ENCODE measurements around the gene ZNF598.

ZNF598 gene

GRCh38 chr16:1999866-2000514, 9.6 kb downstream of the ZNF598 start:
- H3K9ac ChIP-seq (ENCODE audit: low read depth, low read length): no peak overlapping the region
- H3K79me2 ChIP-seq (ENCODE audit: insufficient read depth, low read length): peaks cover 18% of the 10 kb centered on the region
- H2AFZ ChIP-seq (ENCODE audit: low read depth, low read length): no peak overlapping the region
- DNase-seq: no peak
- no peak overlapping the region for H3K27ac ChIP-seq (ENCODE audit: low read length)
- TF ChIP-seq CTCF (IDR thresholded peaks at IDR 0.05; ENCODE audit: borderline replicate concordance, extremely low read depth, low read length, poor library complexity, severe bottlenecking) (no peak), EZH2 (IDR thresholded peaks at IDR 0.05; ENCODE audit: borderline replicate concordance, low read depth, low read length, severe bottlenecking) (no peak)
- H3K4me1 ChIP-seq (ENCODE audit: insufficient read depth, low read length): no peaks in the 10 kb centered on the region
- H3K9me3 ChIP-seq (ENCODE audit: insufficient read depth, low read length, severe bottlenecking): no peaks in the 10 kb centered on the region
- H4K20me1 ChIP-seq (ENCODE audit: insufficient read depth, low read length): peaks cover 41% of the 10 kb centered on the region
- no peak overlapping the region for H3K4me2 ChIP-seq (ENCODE audit: insufficient read depth, low read length)
- H3K36me3 ChIP-seq (ENCODE audit: insufficient read depth, low read length): peaks cover 81% of the 10 kb centered on the region
- no peak for ATAC-seq (ENCODE audit: insufficient read depth, low read depth)
- no peak overlapping the region for H3K4me3 ChIP-seq (ENCODE audit: low read depth in 1 of 2, low read length in 2 of 2)
- H3K27me3 ChIP-seq (ENCODE audit: insufficient read depth, low read length, poor library complexity): no peaks in the 10 kb centered on the region

GRCh38 chr16:1998852-1999801, 10.5 kb downstream of the ZNF598 start:
- peaks cover 9% of the 10 kb centered on the region for H3K79me2 ChIP-seq (ENCODE audit: insufficient read depth, low read length)
- no peak for ATAC-seq (ENCODE audit: insufficient read depth, low read depth)
- H4K20me1 ChIP-seq (ENCODE audit: insufficient read depth, low read length): peaks cover 33% of the 10 kb centered on the region

GRCh38 chr16:1998360-1998835, 11.2 kb downstream of the ZNF598 start:
- TF ChIP-seq CTCF (IDR thresholded peaks at IDR 0.05; ENCODE audit: borderline replicate concordance, extremely low read depth, low read length, poor library complexity, severe bottlenecking) (no peak), EZH2 (IDR thresholded peaks at IDR 0.05; ENCODE audit: borderline replicate concordance, low read depth, low read length, severe bottlenecking) (no peak)
- H3K9ac ChIP-seq (ENCODE audit: low read depth, low read length): no peak overlapping the region
- no peak overlapping the region for H2AFZ ChIP-seq (ENCODE audit: low read depth, low read length)
- H3K27me3 ChIP-seq (ENCODE audit: insufficient read depth, low read length, poor library complexity): no peaks in the 10 kb centered on the region
- no peaks in the 10 kb centered on the region for H3K4me1 ChIP-seq (ENCODE audit: insufficient read depth, low read length)
- H3K4me2 ChIP-seq (ENCODE audit: insufficient read depth, low read length): no peak overlapping the region
- H3K9me3 ChIP-seq (ENCODE audit: insufficient read depth, low read length, severe bottlenecking): no peaks in the 10 kb centered on the region
- no peak for ATAC-seq (ENCODE audit: insufficient read depth, low read depth)
- peaks cover 25% of the 10 kb centered on the region; the same call in 1 of the 2 replicates for H4K20me1 ChIP-seq (ENCODE audit: insufficient read depth, low read length)
- H3K79me2 ChIP-seq (ENCODE audit: insufficient read depth, low read length): peaks cover 2% of the 10 kb centered on the region; the same call in 1 of the 2 replicates
- peaks cover 66% of the 10 kb centered on the region for H3K36me3 ChIP-seq (ENCODE audit: insufficient read depth, low read length)
- no peak for DNase-seq
- no peak overlapping the region for H3K4me3 ChIP-seq (ENCODE audit: low read depth in 1 of 2, low read length in 2 of 2)
- no peak overlapping the region for H3K27ac ChIP-seq (ENCODE audit: low read length)

More at GRCh38 chr16:1998852-1999801, 10.5 kb downstream of the ZNF598 start:
- Histone ChIP-seq H3K4me3 (ENCODE audit: low read depth in 1 of 2, low read length in 2 of 2) (no peak overlapping the region), H3K9me3 (ENCODE audit: insufficient read depth, low read length, severe bottlenecking) (no peaks in the 10 kb centered on the region), H3K9ac (ENCODE audit: low read depth, low read length) (no peak overlapping the region), H3K36me3 (ENCODE audit: insufficient read depth, low read length) (peaks cover 73% of the 10 kb centered on the region), H2AFZ (ENCODE audit: low read depth, low read length) (no peak overlapping the region), H3K27me3 (ENCODE audit: insufficient read depth, low read length, poor library complexity) (no peaks in the 10 kb centered on the region), H3K4me2 (ENCODE audit: insufficient read depth, low read length) (no peak overlapping the region), H3K4me1 (ENCODE audit: insufficient read depth, low read length) (no peaks in the 10 kb centered on the region), H3K27ac (ENCODE audit: low read length) (no peak overlapping the region)
- DNase-seq: no peak
- TF ChIP-seq CTCF (IDR thresholded peaks at IDR 0.05; ENCODE audit: borderline replicate concordance, extremely low read depth, low read length, poor library complexity, severe bottlenecking): no peak
- no peak for TF ChIP-seq EZH2 (IDR thresholded peaks at IDR 0.05; ENCODE audit: borderline replicate concordance, low read depth, low read length, severe bottlenecking)

All from DND-41 (cell line).